GM20000 (cell line): ENCODE measurements around the gene SLC35C1.

ENCODE experiments used
- DNase-seq: peaks from one replicate; pipeline ENCODE4 v3.0.0; 2012; ENCODE audit warnings: low spot score
- CTCF ChIP-seq: IDR thresholded peaks from 2 replicates; pipeline ENCODE4 v1.5.1; 2012; ENCODE audit warnings: mild to moderate bottlenecking, control low read depth; ENCODE audit errors: extremely low read depth, missing control alignments

Gene SLC35C1

GRCh38 chr11:45801723-45802315 lies 3.1 kb upstream of the SLC35C1 start:
- DNase-seq, result peak; percentile 12
- TF ChIP-seq CTCF, result no peak

GRCh38 chr11:45802531-45803317 lies 2.2 kb upstream of the SLC35C1 start:
- DNase-seq, result peak; percentile 5
- no peak for TF ChIP-seq CTCF

- no peak for TF ChIP-seq CTCF
- peak; percentile 55 for DNase-seq
Observed at GRCh38 chr11:45803971-45804760, 783 bp upstream of the SLC35C1 start.

GRCh38 chr11:45805305-45806071 lies 539 bp downstream of the SLC35C1 start:
- TF ChIP-seq CTCF, result no peak
- DNase-seq, result no peak

- DNase-seq, result no peak
- no peak for TF ChIP-seq CTCF
Observed at GRCh38 chr11:45806072-45806933, 1.4 kb downstream of the SLC35C1 start.

GRCh38 chr11:45806937-45807791 lies 2.2 kb downstream of the SLC35C1 start:
- no peak for DNase-seq

More at GRCh38 chr11:45806937-45807791, 2.2 kb downstream of the SLC35C1 start:
- TF ChIP-seq CTCF, result no peak
